ENCODE results near the gene STK4. TPM values are rescaled to one million over a fixed set of nuclear protein-coding genes. Genes with fewer than 3 reads are reported as not detected.
A peak's percentile ranks its signal among the peaks of the same experiment; 100 is the strongest.

STK4 gene
- total RNA-seq (10 to 100 TPM; 39.6 to 42.7 TPM), polyA plus RNA-seq (ENCODE audit: insufficient read depth, low read depth, low replicate concordance) (24.9 TPM)
- long read RNA-seq, donor 1, full-length matches to known transcripts: 1 of 1 reads
- long read RNA-seq, donor 1, partial matches to known transcripts: 0 of 1 reads
- long read RNA-seq, donor 1, other reads (novel, unspliced or antisense): 0 of 1 reads
- long read RNA-seq, donor 2, full-length matches to known transcripts: 2 of 11 reads
- long read RNA-seq, donor 2, partial matches to known transcripts: 9 of 11 reads
- long read RNA-seq, donor 2, other reads (novel, unspliced or antisense): 0 of 11 reads

DNA sequence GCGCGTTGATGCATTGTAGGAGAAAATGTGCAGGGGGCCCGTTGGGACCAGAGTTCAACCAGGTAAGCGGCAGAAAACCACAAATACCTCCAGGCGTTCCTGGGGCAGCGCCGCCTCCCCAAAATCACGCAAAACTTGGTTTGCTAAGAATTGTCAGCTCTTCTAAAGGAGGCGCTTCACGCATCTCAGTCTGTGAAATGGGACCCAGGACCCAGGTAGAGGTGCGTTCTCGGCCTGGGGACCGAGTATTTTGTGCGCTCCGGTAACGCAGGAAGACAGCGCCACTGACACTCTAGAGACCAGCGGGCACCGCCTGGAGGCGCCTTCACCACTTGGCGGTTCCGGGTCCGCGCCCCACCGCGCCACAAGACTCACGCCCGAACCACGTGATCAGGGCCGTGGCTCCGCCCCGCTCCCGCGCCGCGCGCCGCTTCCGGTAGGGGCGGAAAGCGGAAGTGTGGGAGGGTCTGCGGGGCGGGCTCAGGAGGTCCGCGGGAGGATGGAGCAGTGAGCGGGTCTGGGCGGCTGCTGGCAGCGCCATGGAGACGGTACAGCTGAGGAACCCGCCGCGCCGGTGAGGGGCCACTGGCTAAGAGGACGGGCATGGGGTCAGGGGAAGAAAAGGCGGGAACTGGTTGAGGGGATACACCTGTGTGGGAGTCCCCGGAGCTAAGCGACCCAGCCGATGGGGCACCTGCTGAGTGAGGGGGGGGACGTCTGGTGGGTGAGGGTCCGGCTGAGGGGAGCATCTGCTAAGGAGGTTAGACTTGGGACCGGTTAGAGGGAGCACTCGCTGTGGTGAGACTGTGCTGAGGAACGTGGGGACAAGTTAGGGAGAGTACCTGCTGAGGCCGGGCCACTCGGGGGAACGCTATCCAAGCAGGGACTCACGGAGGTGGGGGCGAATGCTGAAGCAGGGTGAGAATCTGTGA is at the start of gene STK4:
STK4 (plus strand) TSS at position 483 of the 932 bp plus-strand sequence; CDS start at position 540, 57 bp downstream.
- H3K4me3 ChIP-seq: peak within 1 kb of the TSS; percentile 88 to 95
- DNase-seq: peak; percentile 95
- peaks cover 16% of the 10 kb centered on the region for H3K4me1 ChIP-seq
- H3K27ac ChIP-seq: peak within 1 kb of the TSS; percentile 63 to 81
- H3K36me3 ChIP-seq (ENCODE audit: low read depth, missing control alignments): no peaks in the 10 kb centered on the region
- H3K27me3 ChIP-seq: no peaks in the 10 kb centered on the region
- TF ChIP-seq, protein P1, sequence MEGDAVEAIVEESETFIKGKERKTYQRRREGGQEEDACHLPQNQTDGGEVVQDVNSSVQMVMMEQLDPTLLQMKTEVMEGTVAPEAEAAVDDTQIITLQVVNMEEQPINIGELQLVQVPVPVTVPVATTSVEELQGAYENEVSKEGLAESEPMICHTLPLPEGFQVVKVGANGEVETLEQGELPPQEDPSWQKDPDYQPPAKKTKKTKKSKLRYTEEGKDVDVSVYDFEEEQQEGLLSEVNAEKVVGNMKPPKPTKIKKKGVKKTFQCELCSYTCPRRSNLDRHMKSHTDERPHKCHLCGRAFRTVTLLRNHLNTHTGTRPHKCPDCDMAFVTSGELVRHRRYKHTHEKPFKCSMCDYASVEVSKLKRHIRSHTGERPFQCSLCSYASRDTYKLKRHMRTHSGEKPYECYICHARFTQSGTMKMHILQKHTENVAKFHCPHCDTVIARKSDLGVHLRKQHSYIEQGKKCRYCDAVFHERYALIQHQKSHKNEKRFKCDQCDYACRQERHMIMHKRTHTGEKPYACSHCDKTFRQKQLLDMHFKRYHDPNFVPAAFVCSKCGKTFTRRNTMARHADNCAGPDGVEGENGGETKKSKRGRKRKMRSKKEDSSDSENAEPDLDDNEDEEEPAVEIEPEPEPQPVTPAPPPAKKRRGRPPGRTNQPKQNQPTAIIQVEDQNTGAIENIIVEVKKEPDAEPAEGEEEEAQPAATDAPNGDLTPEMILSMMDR (IDR thresholded peaks at IDR 0.05): peak; percentile 31 to 70 (median 50)
- peak; percentile 42 for TF ChIP-seq POLR2A (IDR thresholded peaks at IDR 0.05)
- intact Hi-C loops (cut with DNase I; ENCODE audit: low total_unique reads): no loop called here
- WGBS, 2 donors: 1% methylated on average over 31 to 47 of the region's 68 CpGs
- H3K9me3 ChIP-seq: no peaks in the 10 kb centered on the region

DNA sequence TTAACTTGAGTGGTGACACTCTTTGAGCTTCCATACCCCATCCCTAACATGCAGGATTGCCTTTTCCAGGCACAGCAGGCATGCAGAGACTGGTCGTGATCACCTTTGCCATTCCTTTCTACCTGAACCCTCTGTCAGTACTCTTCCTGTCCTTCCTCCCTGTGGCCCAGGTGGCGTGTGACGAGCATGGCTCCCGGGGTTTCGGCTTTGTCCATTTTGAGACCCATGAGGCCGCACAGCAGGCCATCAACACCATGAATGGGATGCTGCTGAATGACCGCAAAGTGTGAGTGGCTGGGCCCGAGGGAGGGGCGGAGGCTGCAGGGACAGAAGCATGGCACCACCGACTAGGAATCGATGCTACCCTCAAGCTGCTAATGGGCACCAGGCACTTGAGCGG is 49.7 kb upstream of the STK4 start:
- intact Hi-C loops (cut with DNase I; ENCODE audit: low total_unique reads): no loop called here
- Histone ChIP-seq H3K4me1 (no peaks in the 10 kb centered on the region), H3K27ac (no peak overlapping the region), H3K27me3 (no peaks in the 10 kb centered on the region), H3K4me3 (no peak overlapping the region), H3K9me3 (no peaks in the 10 kb centered on the region), H3K36me3 (ENCODE audit: low read depth, missing control alignments) (no peaks in the 10 kb centered on the region)
- DNase-seq: no peak
- TF ChIP-seq, protein P1 (IDR thresholded peaks at IDR 0.05): no peak
- no peak for TF ChIP-seq POLR2A (IDR thresholded peaks at IDR 0.05)
- 91 to 92% methylated on average over 8 to 12 of the region's 12 CpGs for WGBS, 2 donors

DNA sequence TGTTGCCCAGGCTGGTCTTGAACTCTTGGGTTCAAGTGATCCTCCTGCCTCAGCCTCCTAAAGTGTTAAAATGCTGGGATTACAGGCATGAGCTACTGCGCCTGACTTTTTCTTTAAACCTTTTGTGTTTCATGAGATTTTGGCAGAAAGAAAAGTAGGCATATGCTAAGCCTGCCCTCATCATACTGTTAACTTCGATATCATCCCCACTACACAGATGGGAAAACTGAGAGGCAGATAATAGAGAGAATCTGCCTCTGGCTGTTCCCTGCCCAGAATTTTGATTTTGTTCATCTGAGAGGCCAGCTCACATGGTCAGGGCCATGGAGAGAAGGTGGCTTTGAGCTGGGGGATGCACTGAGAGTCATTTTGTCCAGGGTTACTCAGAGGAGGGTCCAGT is 48.9 kb upstream of the STK4 start:
- Histone ChIP-seq H3K27me3 (no peaks in the 10 kb centered on the region), H3K27ac (no peak overlapping the region), H3K36me3 (ENCODE audit: low read depth, missing control alignments) (no peaks in the 10 kb centered on the region), H3K4me1 (no peaks in the 10 kb centered on the region), H3K9me3 (no peaks in the 10 kb centered on the region), H3K4me3 (no peak overlapping the region)
- intact Hi-C loops (cut with DNase I; ENCODE audit: low total_unique reads): no loop called here
- no peak for TF ChIP-seq POLR2A (IDR thresholded peaks at IDR 0.05)
- TF ChIP-seq, protein P1 (IDR thresholded peaks at IDR 0.05): no peak
- 95% methylated on average over 2 of the region's 2 CpGs for WGBS, 2 donors
- no peak for DNase-seq

DNA sequence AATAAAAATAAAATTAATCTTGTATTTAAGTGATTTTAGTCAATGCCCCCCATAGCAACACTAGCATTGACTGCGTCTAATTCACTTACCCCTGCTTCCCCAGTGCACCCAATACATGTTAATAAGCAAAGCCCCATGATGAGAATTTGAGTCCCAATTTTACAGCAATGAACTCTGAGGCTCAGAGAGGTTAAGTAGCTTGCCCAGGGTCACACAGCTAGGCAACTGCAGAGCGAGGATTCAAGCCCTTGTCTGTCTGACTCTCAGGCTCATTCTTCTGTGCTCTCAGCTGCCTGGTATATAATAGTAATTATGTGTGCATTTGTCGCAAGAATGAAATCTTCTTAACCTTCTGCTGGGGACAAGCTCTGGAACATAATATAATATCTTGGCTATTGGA is 48.0 kb upstream of the STK4 start:
- no peaks in the 10 kb centered on the region for H3K4me1 ChIP-seq
- no peaks in the 10 kb centered on the region for H3K27me3 ChIP-seq
- H3K36me3 ChIP-seq (ENCODE audit: low read depth, missing control alignments): no peaks in the 10 kb centered on the region
- H3K9me3 ChIP-seq: no peaks in the 10 kb centered on the region
- no peak for DNase-seq
- no peak overlapping the region for H3K4me3 ChIP-seq
- WGBS, 2 donors: 90 to 97% methylated on average over 3 of the region's 3 CpGs
- TF ChIP-seq, protein P1 (IDR thresholded peaks at IDR 0.05): no peak
- TF ChIP-seq POLR2A (IDR thresholded peaks at IDR 0.05): no peak
- intact Hi-C loops (cut with DNase I; ENCODE audit: low total_unique reads): no loop called here
- no peak overlapping the region for H3K27ac ChIP-seq

All from testis (tissue), 5 donors.